GM12878 (cell line): ENCODE data around the gene RAD51B. TPM values are rescaled to one million over a fixed set of nuclear protein-coding genes. Genes with fewer than 3 reads are reported as not detected.

Experiments used
- ATAC-seq: fragments of 200-7000 bp; cut with Tn5 transposase; 3 replicates; pipeline ENCODE4 v1.9.1; 2020; ENCODE audit warnings: mild to moderate bottlenecking, moderate library complexity
- BruUV-seq: library from RNA; stranded (reverse); fragments of 400-500 nt; replicated peaks from 2 replicates; lab custom pipeline; 2021; lab: Mats Ljungman, UMichigan
- CTCF ChIA-PET: fragments of 300-600 bp; sonication (Branson Sonifier 250); formaldehyde crosslinking; extraction: SDS; loops from one replicate; lab custom pipeline; 2021; ENCODE audit warnings: inconsistent platforms; lab: Yijun Ruan, JAX
- POLR2A ChIA-PET: fragments of 350-600 bp; formaldehyde crosslinking; extraction: SDS; loops from one replicate; lab custom pipeline; 2021; ENCODE audit warnings: inconsistent platforms; lab: Charles Lee
- RAD21 ChIA-PET: fragments of 300-600 bp; sonication (Branson Sonifier 250); formaldehyde crosslinking; loops from one replicate; lab custom pipeline; 2023; ENCODE audit warnings: antibody characterized with exemption; ENCODE audit not compliant: unreplicated experiment; lab: Charles Lee
- SMC1A ChIA-PET: fragments of 300-600 bp; sonication (Branson Sonifier 250); formaldehyde crosslinking; loops from one replicate; lab custom pipeline; 2023; ENCODE audit not compliant: unreplicated experiment, uncharacterized antibody; lab: Charles Lee
- DNase-seq: peaks from one replicate; pipeline ENCODE4 v3.0.0-alpha.2; 2011; ENCODE audit warnings: low read depth, low spot score
- FAIRE-seq: peaks from 3 replicates; lab custom pipeline; 2011; peaks lifted over from hg19 to GRCh38; lab: Jason Lieb, UNC
- H2AFZ ChIP-seq: 2 replicates; pipeline ENCODE4 v1.6.0; 2011; ENCODE audit warnings: low read depth, low read length, control low read depth; ENCODE audit not compliant: control insufficient read depth
- H3K27ac ChIP-seq: 2 replicates; pipeline ENCODE4 v1.5.1; 2011; ENCODE audit warnings: control low read depth; ENCODE audit not compliant: control insufficient read depth, insufficient read depth
- H3K27me3 ChIP-seq, 2 experiments: replicated peaks in 1 of 2; 2 replicates each; pipeline versions ENCODE4 v1.6.0 to v1.6.1; 2011; ENCODE audit warnings: low read length in 1 of 2; ENCODE audit not compliant: control insufficient read depth in 2 of 2, insufficient read depth in 2 of 2
- H3K36me3 ChIP-seq, 2 experiments: 2 replicates each; pipeline ENCODE4 v1.5.1; 2011; ENCODE audit warnings: low read length in 1 of 2; ENCODE audit not compliant: control insufficient read depth in 2 of 2, insufficient read depth in 2 of 2
- H3K4me1 ChIP-seq: 2 replicates; pipeline ENCODE4 v1.6.1; 2011; ENCODE audit warnings: mild to moderate bottlenecking, low read length, moderate library complexity, mixed read lengths; ENCODE audit not compliant: control insufficient read depth, insufficient read depth
- H3K4me2 ChIP-seq: 2 replicates; pipeline ENCODE4 v1.6.0; 2011; ENCODE audit warnings: control low read depth; ENCODE audit not compliant: control insufficient read depth, insufficient read depth
- H3K4me3 ChIP-seq: fragments of 200-600 bp; sonication (generic); 2 replicates; pipeline ENCODE4 v1.5.1; 2016
- H3K79me2 ChIP-seq: 2 replicates; pipeline ENCODE4 v1.6.0; 2011; ENCODE audit warnings: low read length; ENCODE audit not compliant: control insufficient read depth, insufficient read depth
- H3K9ac ChIP-seq: 2 replicates; pipeline ENCODE4 v1.8.0; 2011; ENCODE audit warnings: low read length, control low read depth, mixed read lengths; ENCODE audit not compliant: control insufficient read depth, insufficient read depth
- H3K9me3 ChIP-seq: replicated peaks from 3 replicates; pipeline ENCODE4 v1.5.1; 2011; ENCODE audit warnings: mild to moderate bottlenecking, low read length; ENCODE audit not compliant: control insufficient read depth, insufficient read depth
- H4K20me1 ChIP-seq: 2 replicates; pipeline ENCODE4 v1.6.0; 2011; ENCODE audit not compliant: control insufficient read depth, insufficient read depth
- BACH1 ChIP-seq: fragments of 450-650 bp; IDR thresholded peaks from 2 replicates; pipeline ENCODE4 v1.6.1; 2017; ENCODE audit warnings: mild to moderate bottlenecking, borderline replicate concordance
- EED ChIP-seq: sonication (generic); IDR thresholded peaks from 2 replicates; pipeline ENCODE4 v1.6.1; 2016; ENCODE audit warnings: antibody characterized with exemption, low read depth
- JUND ChIP-seq: IDR thresholded peaks from 2 replicates; pipeline ENCODE4 v1.6.1; 2012; ENCODE audit warnings: low read depth, mild to moderate bottlenecking, low read length, improper control_type of control experiment, moderate library complexity
- NFXL1 ChIP-seq: fragments of 450-650 bp; IDR thresholded peaks from 2 replicates; pipeline ENCODE4 v1.6.1; 2017; ENCODE audit warnings: antibody characterized with exemption, mild to moderate bottlenecking, borderline replicate concordance
- POU2F2 ChIP-seq: IDR thresholded peaks from 3 replicates; pipeline ENCODE4 v1.6.1; 2011; ENCODE audit warnings: low read depth, mild to moderate bottlenecking, low read length, borderline replicate concordance
- PRDM15 ChIP-seq: fragments of 450-650 bp; formaldehyde crosslinking; IDR thresholded peaks from 2 replicates; pipeline ENCODE4 v1.4.0; 2020; ENCODE audit warnings: mild to moderate bottlenecking, moderate library complexity
- SIX5 ChIP-seq: IDR thresholded peaks from 2 replicates; pipeline ENCODE4 v1.6.1; 2011; ENCODE audit warnings: mild to moderate bottlenecking, low read depth, low read length, moderate library complexity; ENCODE audit not compliant: severe bottlenecking
- SMARCA5 ChIP-seq: fragments of 450-650 bp; IDR thresholded peaks from 2 replicates; pipeline ENCODE4 v1.6.1; 2017; ENCODE audit warnings: mild to moderate bottlenecking
- YY1 ChIP-seq: IDR thresholded peaks from 2 replicates; pipeline ENCODE4 v1.6.1; 2011; ENCODE audit warnings: low read depth, mild to moderate bottlenecking, low read length
- ZBTB40 ChIP-seq: fragments of 450-650 bp; IDR thresholded peaks from 2 replicates; pipeline ENCODE4 v1.6.1; 2016; ENCODE audit warnings: mild to moderate bottlenecking, moderate library complexity, borderline replicate concordance
- ZNF217 ChIP-seq: fragments of 450-650 bp; IDR thresholded peaks from 2 replicates; pipeline ENCODE4 v1.6.1; 2017; ENCODE audit warnings: antibody characterized with exemption, mild to moderate bottlenecking
- WGBS: methylation state at CpG from one replicate; pipeline ENCODE4 v1.1.6; 2016; ENCODE audit warnings: low lambda C conversion rate; ENCODE audit not compliant: insufficient replicate concordance, insufficient coverage; ENCODE audit errors: missing lambda C conversion rate; 5-methylcytosine and 5-hydroxymethylcytosine counted together
- in situ Hi-C: fragments of 300-500 bp; cut with MboI; formaldehyde crosslinking; loops from 9 replicates; pipeline ENCODE4 v1.14.3; 2018; ENCODE audit warnings: mixed read lengths
- intact Hi-C: fragments of 100-400 bp; cut with micrococcal nuclease; formaldehyde crosslinking; loops from one replicate; pipeline ENCODE4 v1.14.2; 2022; ENCODE audit not compliant: unreplicated experiment
- polyA plus RNA-seq, 11 experiments: library from polyadenylated mRNA; depleted of rRNA in 4 of 11; unstranded in 6 of 11; stranded (reverse) in 5 of 11; fragments of >200 nt; fragmentation: Nextera tagmentation in 4 of 11; fragmentation: Illumina TruSeq in 1 of 11; extraction: Ambion mirVana in 4 of 11; extraction: Trizol in 1 of 11; gene quantifications; 1 replicate in 1 of 11; 2 replicates in 10 of 11; pipeline versions ENCODE4 v1.2.1 to v1.2.3, GENCODE V29; 2011 to 2016; ENCODE audit warnings: inconsistent platforms in 2 of 11, missing spikeins in 2 of 11, low read depth in 1 of 11
- total RNA-seq, 4 experiments: library from RNA; depleted of rRNA in 3 of 4; stranded (reverse); fragments of >200 nt in 3 of 4; fragmentation: Illumina TruSeq in 1 of 4; extraction: Trizol in 1 of 4; gene quantifications; 2 replicates each; pipeline versions ENCODE4 v1.2.1 to v1.2.3, GENCODE V29; 2013 to 2021
- TF ChIP-seq, protein P1 (sequence below): fragments of 150-350 bp; IDR thresholded peaks from 2 replicates; pipeline ENCODE4 v1.6.1; 2014; ENCODE audit warnings: mild to moderate bottlenecking, low read depth, low read length
- TF ChIP-seq, protein P2 (sequence below): fragments of 450-650 bp; IDR thresholded peaks from 2 replicates; pipeline ENCODE4 v1.6.1; 2018; ENCODE audit warnings: borderline replicate concordance, mild to moderate bottlenecking; ENCODE audit not compliant: partially characterized antibody

Gene RAD51B
- total and polyA plus RNA-seq, 10 of the 15 experiments (the other 5 are each of a cell fraction or from before 2014, with no cell fraction given) = 9.8 to 26.8 (median 21.3) TPM

- ChIA-PET CTCF (no interaction called here), RAD21 (no interaction called here), SMC1A (interaction anchor here (0.7 to 6.9 kb wide), 6 partner anchors 10 to 163 kb away, joined by 3 to 51 read pairs (median 5); no protein-coding TSS in a partner anchor), POLR2A (interaction anchor here (0.9 kb wide), 1 partner anchor 30 kb away, joined by 3 read pairs; no protein-coding TSS in a partner anchor)
- H2AFZ ChIP-seq = no peak overlapping the region
- no peak overlapping the region for H3K9ac ChIP-seq
- no peak overlapping the region for H3K27ac ChIP-seq
- no peaks in the 10 kb centered on the region for H3K79me2 ChIP-seq
- in situ Hi-C loops = no loop called here
- H3K27me3 ChIP-seq = no peaks in the 10 kb centered on the region
- intact Hi-C loops = no loop called here
- peaks cover 13% of the 10 kb centered on the region for H3K4me1 ChIP-seq
- no peak overlapping the region for H3K4me3 ChIP-seq
- H3K4me2 ChIP-seq = no peak overlapping the region
- no peak for DNase-seq
- FAIRE-seq = no peak
- H3K36me3 ChIP-seq = no peaks in the 10 kb centered on the region
- BruUV-seq = no TSS peak
- ATAC-seq = no peak
- H4K20me1 ChIP-seq = no peaks in the 10 kb centered on the region
- H3K9me3 ChIP-seq = no peaks in the 10 kb centered on the region
- whole genome bisulfite sequencing = 95% methylated on average over 2 of the region's 2 CpGs
- TF ChIP-seq SIX5 (no peak), SMARCA5 (no peak), YY1 (no peak), BACH1 (no peak), JUND (no peak), POU2F2 (no peak), ZBTB40 (no peak), EED (no peak), ZNF217 (no peak), NFXL1 (no peak), PRDM15 (CRISPR knock-in tag) (no peak)
- TF ChIP-seq, protein P1, sequence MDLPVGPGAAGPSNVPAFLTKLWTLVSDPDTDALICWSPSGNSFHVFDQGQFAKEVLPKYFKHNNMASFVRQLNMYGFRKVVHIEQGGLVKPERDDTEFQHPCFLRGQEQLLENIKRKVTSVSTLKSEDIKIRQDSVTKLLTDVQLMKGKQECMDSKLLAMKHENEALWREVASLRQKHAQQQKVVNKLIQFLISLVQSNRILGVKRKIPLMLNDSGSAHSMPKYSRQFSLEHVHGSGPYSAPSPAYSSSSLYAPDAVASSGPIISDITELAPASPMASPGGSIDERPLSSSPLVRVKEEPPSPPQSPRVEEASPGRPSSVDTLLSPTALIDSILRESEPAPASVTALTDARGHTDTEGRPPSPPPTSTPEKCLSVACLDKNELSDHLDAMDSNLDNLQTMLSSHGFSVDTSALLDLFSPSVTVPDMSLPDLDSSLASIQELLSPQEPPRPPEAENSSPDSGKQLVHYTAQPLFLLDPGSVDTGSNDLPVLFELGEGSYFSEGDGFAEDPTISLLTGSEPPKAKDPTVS = no peak
- TF ChIP-seq, protein P2, sequence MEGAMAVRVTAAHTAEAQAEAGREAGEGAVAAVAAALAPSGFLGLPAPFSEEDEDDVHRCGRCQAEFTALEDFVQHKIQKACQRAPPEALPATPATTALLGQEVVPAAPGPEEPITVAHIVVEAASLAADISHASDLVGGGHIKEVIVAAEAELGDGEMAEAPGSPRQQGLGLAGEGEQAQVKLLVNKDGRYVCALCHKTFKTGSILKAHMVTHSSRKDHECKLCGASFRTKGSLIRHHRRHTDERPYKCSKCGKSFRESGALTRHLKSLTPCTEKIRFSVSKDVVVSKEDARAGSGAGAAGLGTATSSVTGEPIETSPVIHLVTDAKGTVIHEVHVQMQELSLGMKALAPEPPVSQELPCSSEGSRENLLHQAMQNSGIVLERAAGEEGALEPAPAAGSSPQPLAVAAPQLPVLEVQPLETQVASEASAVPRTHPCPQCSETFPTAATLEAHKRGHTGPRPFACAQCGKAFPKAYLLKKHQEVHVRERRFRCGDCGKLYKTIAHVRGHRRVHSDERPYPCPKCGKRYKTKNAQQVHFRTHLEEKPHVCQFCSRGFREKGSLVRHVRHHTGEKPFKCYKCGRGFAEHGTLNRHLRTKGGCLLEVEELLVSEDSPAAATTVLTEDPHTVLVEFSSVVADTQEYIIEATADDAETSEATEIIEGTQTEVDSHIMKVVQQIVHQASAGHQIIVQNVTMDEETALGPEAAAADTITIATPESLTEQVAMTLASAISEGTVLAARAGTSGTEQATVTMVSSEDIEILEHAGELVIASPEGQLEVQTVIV = no peak
These were observed 594.5 kb downstream of the RAD51B start for GRCh38 chr14:68414121-68414520.
